Measurements from ENCODE around the gene RBPJ.
A peak's percentile ranks its signal among the peaks of the same experiment; 100 is the strongest.
"Not testable (repeated sequence)": the region's sequence is repeated elsewhere in the genome, so short reads cannot be mapped to it uniquely, and the experiment has no call there.

RBPJ gene

DNA sequence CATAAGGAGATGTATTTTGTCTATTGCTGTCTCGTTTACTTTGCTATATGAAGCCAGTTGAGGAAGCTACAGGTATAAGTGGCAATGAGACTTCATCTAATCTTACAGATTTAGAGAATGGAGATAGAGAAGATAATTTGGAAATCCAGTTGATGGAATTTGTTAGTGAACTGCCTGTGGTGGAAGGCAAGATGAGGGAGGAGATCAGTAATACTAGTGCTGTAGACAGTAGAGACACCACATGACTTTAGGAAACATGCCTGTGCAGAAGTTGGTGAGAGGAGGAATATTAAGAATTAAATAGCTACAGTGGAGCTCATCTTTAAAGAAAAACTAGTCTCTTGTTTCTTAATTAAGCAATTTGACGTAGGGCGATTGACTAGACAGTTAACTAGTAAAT lies 51.3 kb downstream of the RBPJ start:
- DNase-seq (ENCODE audit: low read depth in 4 of 4, low spot score in 1 of 4) = no peak

DNA sequence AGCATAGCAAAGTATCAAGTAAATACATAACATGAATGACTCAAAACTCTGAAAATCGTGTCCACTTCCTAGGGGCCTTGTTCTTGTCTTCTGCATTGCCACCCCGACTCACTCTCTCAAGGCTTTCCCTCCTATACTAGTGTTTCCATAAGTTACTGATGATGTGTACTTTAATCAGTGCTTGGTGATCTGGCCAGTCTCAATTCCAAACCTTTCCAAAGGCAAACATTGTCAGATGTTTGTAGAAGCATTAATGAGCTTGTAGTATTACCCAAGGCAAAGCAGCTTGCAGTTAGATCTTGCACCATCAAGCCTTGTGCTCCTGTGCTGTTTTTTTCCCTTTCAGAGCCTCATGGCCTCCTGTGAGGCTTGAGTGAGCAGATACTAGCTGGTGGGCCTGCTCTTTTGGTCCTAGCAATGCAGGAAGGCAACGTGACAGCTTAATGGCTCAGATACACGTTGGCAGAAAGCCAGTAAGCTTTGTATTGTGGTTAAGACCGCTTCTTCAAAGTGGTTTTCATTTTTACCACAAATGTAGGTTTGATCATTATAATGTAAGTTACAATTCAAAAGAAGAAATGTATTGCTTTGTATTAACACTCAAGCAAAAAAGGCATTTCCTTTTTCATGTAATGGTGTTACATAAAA lies 51.8 kb downstream of the RBPJ start:
- DNase-seq (ENCODE audit: low read depth in 4 of 4, low spot score in 1 of 4) = peak in 2 of 4 experiments; percentile 12 to 15

DNA sequence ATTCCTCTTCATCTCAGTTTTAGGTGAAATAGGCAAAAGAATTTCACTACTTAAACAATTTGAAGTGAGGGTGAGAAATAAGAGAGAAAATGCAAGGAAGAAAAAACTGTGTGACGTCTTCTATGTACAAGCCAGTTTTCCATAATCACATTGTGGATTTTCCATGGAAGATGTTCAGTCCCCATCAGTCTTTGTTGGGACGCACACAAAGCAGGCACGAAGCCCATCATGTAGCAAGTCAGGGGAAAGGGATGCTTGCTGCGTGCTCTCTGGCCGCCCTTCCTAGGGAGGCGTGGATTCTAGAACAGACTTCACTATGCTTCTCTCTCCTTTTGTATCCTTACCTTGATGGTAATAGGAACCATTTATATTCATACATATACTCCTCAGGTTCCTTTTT lies 54.7 kb downstream of the RBPJ start:
- no peak for DNase-seq (ENCODE audit: low read depth in 4 of 4, low spot score in 1 of 4)

DNA sequence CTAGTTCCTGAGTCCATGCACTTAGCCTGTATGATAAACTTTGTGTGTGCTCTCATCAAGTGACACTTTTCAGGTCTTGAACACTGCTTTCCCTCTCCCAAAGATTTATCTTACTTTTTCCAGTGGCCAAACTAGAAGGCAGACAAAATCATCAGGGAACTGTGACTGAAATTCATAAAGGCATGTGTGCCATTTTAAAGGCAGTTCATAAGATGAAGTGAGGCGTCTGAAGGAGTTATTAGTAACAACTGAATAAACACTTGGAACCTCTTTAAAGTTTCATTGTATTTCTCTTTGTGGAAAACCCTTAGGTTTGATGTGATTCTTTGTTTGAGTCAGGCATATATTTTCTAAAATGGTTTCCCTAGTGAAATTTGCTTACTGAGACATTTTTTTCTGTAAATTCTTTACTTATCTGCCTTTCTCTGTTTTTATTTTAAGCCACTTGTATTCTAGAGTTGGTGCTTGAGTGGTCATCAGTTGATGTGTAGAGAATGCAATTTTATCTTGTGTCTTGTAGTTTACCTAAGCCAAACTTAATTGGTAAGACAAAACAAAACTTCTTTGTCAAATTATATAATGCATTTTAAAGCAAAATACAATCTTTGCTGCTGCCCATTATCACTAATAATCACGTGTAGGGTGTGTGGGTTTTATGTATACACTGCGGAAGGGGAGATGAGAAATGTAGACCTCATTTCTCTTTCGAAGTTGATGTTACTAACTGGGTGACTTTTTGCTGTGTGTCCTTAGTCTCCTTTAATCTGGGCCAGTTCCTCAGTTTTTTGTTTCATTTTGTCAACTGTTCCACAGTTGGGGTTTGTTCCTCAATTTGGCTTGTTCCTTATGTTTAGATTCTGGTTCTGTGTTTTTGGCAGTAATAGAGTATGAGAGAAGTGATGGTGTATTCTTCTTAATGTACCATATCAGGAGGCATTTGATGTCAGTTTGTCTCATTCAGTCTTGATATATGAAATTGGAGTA lies 56.8 kb downstream of the RBPJ start:
- no peak for DNase-seq (ENCODE audit: low read depth in 4 of 4, low spot score in 1 of 4)

DNA sequence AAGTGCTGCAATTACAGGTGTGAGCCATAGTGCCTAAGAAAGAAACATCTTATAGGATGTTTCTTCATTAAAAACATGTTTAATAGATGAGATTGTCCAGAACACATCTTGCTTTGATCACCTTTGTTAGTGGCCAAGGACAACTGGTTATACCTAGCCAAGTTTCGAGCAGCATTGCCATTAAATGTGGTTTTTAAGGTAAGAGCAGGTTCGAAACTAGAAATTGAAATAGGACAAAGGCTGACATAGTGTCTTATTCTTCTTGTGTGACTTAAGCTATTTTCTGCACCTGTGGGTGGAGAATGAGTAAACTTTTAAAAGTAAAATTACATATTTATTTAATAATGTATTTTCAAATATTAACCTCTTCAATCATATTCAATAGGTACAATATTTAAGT lies 59.0 kb downstream of the RBPJ start:
- no peak for DNase-seq (ENCODE audit: low read depth in 4 of 4, low spot score in 1 of 4)

DNA sequence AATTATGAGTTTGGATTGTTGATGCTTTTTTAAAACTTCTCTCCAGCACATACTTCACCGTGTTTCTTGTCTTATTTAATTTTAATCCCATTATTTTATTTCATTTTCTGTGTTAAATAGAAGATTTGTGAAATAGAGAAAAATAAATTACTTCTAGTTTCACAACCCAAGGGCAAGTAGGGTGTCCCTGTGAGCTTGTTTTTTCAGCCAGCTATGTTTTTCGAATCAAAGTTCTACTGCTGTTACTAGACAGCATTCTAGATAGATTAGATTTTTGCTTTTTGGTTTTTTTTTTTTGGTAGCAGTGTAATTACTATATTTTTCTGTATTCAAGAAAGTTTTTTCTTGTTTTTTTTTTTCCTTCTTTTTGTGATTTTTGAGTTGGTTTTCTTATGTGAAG lies 59.9 kb downstream of the RBPJ start:
- no peak for DNase-seq (ENCODE audit: low read depth in 4 of 4, low spot score in 1 of 4)

DNA sequence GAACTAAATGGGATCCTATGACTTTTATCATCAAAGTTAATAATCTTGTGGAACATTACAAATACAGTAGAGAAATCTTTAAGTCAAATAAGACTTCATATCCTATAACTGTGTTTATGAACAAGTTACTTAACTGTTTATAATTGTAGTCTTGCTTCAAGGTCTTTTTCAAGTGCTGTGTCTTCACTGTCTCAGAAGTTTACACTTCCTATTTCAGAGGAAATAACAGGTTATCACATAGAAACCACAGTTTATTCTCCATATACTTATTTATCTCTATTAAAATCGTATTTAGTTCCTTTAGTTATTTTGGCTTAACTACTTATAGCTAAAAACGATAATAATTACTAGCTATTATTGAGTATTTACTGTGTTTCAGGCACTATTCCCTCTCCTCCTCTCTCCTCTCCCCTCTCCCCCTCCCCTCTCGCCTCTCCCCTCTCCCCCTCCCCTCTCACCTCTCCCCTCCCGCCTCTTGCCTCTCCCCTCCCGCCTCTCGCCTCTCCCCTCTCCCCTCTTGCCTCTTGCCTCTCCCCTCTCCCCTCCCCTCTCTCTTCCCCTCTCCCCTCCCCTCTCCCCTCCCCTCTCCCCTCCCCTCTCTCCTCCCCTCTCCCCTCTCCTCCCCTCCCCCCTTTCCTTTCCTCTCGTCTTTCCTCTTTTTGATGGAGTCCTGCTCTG lies 63.7 kb downstream of the RBPJ start:
- no peak for DNase-seq (ENCODE audit: low read depth in 4 of 4, low spot score in 1 of 4)

DNA sequence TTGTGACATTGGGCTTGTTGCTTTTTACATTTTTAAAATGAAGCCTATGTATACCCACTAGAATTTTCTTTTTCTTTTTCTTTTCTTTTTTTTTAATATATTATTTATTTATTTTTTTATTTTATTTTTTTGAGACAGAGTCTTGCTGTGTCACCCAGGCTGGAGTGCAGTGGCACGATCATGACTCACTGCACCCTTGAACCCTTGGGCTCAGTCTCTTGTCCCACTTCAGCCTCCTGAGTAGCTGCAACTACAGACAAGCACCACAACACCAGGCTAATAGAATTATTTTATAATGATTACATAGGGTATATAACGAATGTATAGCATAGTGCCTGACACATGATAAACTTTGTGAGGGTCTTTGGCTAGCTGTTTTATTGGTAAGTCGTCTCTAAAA lies 64.9 kb downstream of the RBPJ start:
- no peak for DNase-seq (ENCODE audit: low read depth in 4 of 4, low spot score in 1 of 4)

DNA sequence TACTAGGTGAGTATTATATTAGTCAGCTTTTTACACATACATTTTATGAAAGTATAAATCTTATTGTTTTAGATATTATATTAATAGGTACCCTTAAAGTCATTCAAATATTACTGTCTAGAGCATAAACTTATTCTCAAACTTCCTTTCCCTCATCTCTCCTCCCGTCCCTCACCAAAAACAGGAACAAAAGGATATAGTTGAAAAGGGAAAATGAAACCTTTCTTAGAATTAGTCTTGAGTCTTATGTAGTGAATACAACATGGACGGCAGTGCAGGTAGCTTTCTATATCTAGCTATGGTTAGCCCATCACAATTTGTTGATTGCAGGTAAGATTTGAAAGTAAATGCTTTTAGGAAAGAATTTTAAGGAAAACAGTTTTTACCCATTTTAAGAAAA lies 65.6 kb downstream of the RBPJ start:
- DNase-seq (ENCODE audit: low read depth in 4 of 4, low spot score in 1 of 4) = no peak

DNA sequence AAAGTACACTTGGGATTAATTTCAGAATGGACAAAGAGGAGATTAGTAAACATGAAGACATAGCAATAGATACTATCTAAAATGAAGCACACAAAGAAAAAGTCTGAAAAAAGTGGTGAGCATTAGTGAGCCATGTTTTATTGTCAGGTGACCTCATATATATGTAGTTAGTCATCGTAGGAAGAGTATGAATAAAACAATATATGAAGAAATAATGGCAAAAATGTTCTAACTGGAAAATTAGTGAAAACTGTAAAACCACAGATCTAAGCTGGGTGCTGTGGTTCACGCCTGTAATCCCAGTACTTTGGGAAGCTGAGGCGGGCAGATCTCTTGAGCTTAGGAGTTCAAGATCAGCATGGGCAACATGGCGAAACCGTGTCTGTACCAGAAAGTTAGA lies 67.9 kb downstream of the RBPJ start:
- DNase-seq (ENCODE audit: low read depth in 4 of 4, low spot score in 1 of 4) = no peak

DNA sequence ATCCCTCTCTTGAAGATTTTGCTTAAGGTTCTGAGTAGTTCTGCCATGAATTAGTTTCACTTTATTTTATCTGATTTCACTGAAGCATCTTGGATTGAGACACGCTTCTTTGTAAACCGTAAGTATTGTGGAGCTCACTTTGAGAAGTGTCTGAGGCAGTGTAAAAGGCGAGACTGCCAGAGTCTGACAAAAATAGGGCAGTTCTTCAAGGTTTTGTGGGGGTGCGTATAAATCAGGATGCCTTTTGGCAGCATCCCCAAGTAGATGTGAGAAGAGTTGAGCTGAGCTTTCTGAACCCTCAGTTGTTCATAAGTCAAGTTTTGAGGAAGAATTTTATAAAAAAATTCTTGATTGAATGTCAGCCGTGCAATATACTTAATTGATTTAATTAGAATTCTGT lies 76.3 kb downstream of the RBPJ start:
- no peak for DNase-seq (ENCODE audit: low read depth in 4 of 4, low spot score in 1 of 4)

DNA sequence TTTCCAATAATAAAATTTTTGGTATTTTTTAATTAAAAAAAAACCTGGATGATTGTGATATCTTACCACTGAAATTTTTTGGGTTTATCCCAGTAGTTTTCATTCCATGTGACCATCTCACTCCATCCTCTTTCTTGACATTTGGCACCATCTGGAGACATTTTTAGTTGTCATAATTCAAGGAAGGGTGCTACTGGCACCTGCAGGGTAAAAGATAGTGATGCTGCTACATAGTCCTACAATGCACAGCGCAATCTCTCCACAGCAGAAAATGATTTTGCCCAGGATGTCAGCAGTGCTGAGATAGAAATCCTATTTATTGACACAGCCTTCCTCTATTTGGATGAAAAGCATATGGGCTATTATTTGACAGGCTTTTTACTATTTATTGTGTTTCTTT lies 79.3 kb downstream of the RBPJ start:
- DNase-seq (ENCODE audit: low read depth in 4 of 4, low spot score in 1 of 4) = no peak

DNA sequence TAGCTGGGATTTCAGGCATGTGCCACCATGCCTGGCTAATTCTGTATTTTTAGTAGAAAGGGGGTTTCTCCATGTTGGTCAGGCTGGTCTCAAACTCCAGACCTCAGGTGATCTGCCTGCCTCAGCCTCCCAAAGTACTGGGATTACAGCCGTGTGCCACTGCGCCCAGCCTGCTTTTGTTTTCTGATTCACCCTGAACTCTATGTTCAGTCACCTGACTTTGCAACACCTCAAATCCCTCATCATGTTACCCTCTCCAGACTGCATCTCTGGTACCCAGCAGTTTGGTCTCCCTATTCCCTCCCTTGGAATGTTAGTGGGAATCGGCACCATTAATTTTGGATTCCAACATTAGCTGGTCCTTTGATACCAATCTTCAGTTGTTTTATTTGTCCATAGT lies 81.2 kb downstream of the RBPJ start:
- not testable (repeated sequence) for DNase-seq (ENCODE audit: low read depth in 4 of 4, low spot score in 1 of 4)

DNA sequence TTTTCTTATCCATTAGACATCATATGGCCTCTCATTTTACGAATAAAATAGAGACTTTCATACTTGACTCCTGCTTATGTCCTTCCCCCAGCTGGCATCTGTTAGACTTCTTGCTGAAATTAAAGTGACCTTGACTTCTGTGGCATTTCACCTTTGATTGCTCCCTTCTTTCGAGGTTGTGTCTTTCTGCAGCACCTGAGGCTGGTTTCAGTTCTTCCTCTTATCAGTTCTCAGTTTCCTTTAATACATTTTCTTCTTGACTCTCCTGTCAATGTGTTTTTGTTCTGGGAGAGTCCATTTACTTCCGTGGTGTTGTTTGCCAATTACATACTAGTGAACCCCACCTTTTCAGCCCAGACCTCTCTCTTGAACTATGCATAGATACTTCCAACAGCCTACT lies 81.6 kb downstream of the RBPJ start:
- no peak for DNase-seq (ENCODE audit: low read depth in 4 of 4, low spot score in 1 of 4)

DNA sequence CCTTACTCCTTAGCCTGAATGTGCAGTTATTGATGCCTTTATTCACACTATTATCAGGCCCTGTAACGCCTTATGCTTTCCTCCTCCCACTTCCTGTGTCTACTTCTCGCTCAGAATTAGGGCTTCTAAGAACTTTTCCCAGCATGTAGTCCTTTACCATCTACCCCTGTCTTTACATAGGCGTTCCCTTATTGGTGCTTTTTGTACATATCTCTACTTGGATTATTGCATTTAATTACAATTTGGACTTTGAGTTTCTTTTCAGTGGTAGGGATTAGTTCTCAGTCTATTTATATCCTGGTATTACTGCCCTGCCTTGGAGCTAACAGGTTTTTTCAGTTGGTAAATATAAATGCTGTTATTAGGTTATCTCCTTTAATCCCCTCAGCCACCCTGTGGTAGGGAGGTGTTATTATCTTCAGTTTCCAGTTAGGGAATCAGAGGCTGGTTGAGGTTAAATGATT lies 84.0 kb downstream of the RBPJ start:
- DNase-seq (ENCODE audit: low read depth in 4 of 4, low spot score in 1 of 4) = no peak

DNA sequence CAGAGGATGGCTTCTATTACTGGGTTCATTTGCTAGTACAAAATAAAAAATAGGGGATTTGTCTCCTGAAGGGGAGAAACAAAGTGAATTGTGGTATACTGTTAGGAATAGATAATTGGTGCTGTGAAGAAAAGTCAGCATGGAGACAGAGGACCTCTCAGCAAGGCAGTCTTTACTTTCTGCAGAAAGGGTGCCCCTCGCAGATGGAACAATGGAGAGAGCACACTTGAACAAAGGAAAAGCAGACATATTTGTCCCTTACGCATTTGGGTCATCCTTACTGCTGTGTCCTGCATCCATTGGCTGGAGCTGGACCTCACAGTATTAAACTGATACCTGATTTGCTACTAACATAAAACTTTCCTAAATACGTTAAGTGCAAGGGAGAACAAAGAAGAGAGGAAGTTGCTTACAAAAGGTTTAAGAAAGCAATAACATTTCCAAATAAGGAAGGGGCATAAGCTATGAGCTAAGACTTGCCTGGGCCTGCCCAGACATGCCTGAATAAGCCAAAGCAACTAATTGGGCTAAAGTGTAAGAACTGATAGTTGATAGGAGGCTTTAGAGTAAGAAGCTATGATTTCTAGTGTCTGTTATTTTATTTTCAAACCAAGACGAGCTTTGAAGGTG lies 85.6 kb downstream of the RBPJ start:
- DNase-seq (ENCODE audit: low read depth in 4 of 4, low spot score in 1 of 4) = no peak

DNA sequence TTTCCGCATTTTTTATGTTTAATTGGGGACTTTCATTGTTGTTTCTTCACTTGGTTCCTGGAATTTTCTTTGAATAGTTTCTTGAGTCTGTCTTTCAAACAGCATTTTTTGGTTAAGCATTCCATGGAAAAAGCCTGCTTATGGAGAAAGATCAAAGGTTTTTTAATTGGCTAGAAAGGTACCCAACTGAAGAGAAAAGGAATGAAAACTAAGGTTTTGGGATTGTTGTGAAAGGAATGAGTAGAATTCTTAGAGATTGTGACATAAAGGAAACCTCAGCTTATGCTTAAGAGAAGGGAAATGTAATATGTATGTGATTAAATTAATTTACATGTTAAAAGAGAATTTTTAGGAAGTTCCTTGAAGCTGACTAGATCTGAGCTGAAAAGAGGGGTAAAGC lies 86.7 kb downstream of the RBPJ start:
- DNase-seq (ENCODE audit: low read depth in 4 of 4, low spot score in 1 of 4) = no peak

DNA sequence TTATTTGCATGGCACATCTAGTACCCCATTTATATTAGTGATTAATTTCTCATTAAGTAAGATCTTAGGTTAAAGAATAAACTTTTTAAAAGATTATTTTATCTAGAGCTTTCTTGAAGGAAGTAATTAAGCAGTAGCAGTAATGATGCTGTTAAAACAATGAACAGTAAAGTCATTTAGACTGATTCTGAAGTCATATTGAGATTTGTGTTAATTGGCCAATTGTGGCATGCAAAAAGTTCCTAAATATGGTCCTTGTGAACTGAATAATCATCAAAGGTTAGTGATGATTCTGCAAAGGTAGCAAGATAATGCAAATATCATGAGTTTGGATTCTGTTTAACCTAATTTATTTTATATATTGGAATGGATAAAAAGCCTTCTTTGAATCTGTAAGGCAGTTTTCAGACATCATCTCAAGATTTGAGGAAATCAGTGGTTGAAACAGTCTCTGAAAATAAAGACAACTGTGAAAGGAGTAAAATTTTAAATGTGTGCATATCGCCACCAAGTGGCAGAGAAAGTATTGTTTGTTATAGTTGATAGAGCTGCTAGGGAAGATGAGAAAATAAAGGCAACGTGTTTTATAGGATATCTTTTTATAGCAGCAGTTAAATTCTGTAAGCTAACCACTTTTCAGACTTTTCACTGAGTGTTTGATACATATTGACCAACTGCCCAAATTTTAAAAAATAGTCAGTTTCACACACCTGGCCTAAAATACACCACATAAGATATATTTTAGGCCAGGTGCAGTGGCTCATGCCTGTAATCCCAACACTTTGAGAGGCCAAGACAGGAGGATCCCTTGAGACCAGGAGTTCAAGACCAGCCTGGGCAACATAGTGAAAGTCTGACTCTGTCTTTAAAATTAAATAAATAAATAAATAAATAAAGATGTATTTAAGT lies 89.8 kb downstream of the RBPJ start:
- peak in 1 of 4 experiments; percentile 4 for DNase-seq (ENCODE audit: low read depth in 4 of 4, low spot score in 1 of 4)

DNA sequence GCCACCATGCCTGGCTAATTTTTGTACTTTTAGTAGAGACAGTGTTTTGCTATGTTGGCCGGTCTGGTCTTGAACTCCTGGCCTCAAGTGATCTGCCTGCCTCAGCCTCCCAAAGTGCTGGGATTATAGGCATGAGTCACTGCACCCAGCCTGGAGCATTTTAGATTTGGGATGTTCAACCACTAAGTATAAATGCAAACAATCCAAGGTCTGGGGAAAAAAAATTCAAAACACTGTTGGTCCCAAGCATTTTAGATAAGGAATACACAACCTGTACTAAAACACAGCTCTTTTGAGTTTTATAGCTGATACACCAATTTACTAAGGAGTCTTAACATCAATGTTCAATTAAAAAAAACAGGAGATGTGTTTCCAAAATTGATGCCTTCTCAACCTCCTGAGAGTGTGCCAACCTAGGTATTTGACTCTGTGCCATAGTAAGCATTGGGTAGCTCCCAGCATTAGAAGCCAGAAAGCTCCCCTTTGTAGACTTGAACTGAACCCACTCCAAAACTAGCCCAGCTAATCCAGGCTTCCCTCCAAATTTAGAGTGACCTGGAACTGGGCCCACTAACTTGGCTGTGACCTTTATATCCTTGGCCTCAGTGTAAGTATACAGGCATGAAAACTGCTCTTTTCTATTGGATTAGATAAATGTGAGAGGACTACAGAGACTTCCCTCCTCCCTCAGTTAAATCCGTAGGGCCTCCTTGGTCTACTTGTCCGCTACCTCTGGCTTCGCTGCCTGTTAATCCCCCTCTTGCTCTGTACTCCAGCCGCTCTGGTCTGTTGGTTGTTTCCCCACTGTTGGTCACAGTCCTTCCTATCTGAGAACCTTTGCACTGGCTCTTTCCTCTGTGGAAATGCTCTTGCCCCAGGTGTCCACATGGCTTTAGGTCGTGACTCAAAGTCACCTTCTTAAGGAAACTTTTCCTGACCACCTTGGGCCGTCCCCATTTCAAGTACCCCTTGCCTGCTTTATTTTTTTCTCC lies 91.9 kb downstream of the RBPJ start:
- DNase-seq (ENCODE audit: low read depth in 4 of 4, low spot score in 1 of 4) = no peak
